AG10803 (cell line): Measurements from ENCODE around the gene GON7.
"Not testable (repeated sequence)": the region's sequence is repeated elsewhere in the genome, so short reads cannot be mapped to it uniquely, and the experiment has no call there.

Source experiments
- DNase-seq: peaks from one replicate; pipeline ENCODE4 v3.0.0; 2010; ENCODE audit warnings: low read depth
- H3K4me3 ChIP-seq: 2 replicates; pipeline ENCODE4 v1.5.1; 2011; ENCODE audit warnings: mild to moderate bottlenecking, low read length, control low read depth
- CTCF ChIP-seq: conservative IDR thresholded peaks from 2 replicates; pipeline ENCODE4 v1.5.1; 2011; ENCODE audit warnings: mild to moderate bottlenecking, low read length, control low read depth, inconsistent platforms

The GON7 gene

GRCh38 chr14:93163564-93163963 lies 43.3 kb downstream of the GON7 start:
- no peak for DNase-seq
- TF ChIP-seq CTCF, result no peak
- H3K4me3 ChIP-seq, result no peak overlapping the region

GRCh38 chr14:93161411-93161940 lies 45.4 kb downstream of the GON7 start:
- no peak for DNase-seq
- TF ChIP-seq CTCF, result no peak
- no peak overlapping the region for H3K4me3 ChIP-seq

GRCh38 chr14:93160353-93160801 lies 46.5 kb downstream of the GON7 start:
- no peak overlapping the region for H3K4me3 ChIP-seq
- no peak for DNase-seq
- peak; percentile 45 for TF ChIP-seq CTCF

- DNase-seq, H3K4me3 ChIP-seq: not testable (repeated sequence)
These were observed 47.1 kb downstream of the GON7 start for GRCh38 chr14:93159625-93160352.

GRCh38 chr14:93158349-93158748 lies 48.5 kb downstream of the GON7 start:
- DNase-seq, result not testable (repeated sequence)

GRCh38 chr14:93156693-93157369 lies 50.0 kb downstream of the GON7 start:
- no peak for TF ChIP-seq CTCF
- no peak for DNase-seq
- no peak overlapping the region for H3K4me3 ChIP-seq

More at GRCh38 chr14:93158349-93158748, 48.5 kb downstream of the GON7 start:
- H3K4me3 ChIP-seq, result not testable (repeated sequence)

- no peak for TF ChIP-seq CTCF
- DNase-seq, result no peak
- no peak overlapping the region for H3K4me3 ChIP-seq
These were observed 51.2 kb downstream of the GON7 start for GRCh38 chr14:93155667-93156066.

GRCh38 chr14:93153121-93153520 lies 53.7 kb downstream of the GON7 start:
- TF ChIP-seq CTCF, result no peak
- no peak for DNase-seq
- H3K4me3 ChIP-seq, result no peak overlapping the region
